Prostate gland (tissue), 2 donors: Measurements from ENCODE around the gene PLCB1.

Experiments used
- POLR2A ChIP-seq: fragments of 450-650 bp; IDR thresholded peaks from one replicate; pipeline ENCODE4 v1.6.1; 2016; ENCODE audit warnings: antibody characterized with exemption, mild to moderate bottlenecking
- POLR2AphosphoS5 ChIP-seq: sonication (generic); formaldehyde crosslinking; IDR thresholded peaks from one replicate; pipeline ENCODE4 v1.6.1; 2017; ENCODE audit warnings: antibody characterized with exemption
- TF ChIP-seq, protein P1 (sequence below), 4 experiments: fragments of 200-600 bp in 2 of 4; fragments of 450-650 bp in 2 of 4; sonication (generic) in 2 of 4; IDR thresholded peaks; 1 replicate in 3 of 4; 2 replicates in 1 of 4; pipeline ENCODE4 v1.5.1; 2016 to 2019; ENCODE audit warnings: antibody characterized with exemption in 4 of 4, mild to moderate bottlenecking in 2 of 4, moderate library complexity in 2 of 4

DNA sequence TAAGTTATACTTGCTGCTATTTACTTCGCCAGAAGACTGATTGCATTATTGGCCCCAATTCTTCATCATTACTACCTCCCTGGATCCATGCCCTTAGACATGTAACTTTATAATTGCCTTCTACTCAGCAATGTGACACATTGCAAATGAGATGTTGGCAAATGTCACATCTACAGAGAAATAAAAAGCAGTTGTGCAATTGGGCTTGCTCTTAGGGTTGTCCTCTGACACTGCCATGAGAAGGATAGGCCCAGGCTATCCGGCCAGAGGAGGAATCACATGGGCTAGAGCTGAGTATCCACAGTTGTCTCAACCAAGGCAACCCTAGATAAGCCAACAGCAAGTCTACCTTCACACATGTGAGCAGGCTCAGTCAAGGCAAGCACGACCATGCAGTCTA, 447.0 kb downstream of the PLCB1 start:
- TF ChIP-seq, protein P1, sequence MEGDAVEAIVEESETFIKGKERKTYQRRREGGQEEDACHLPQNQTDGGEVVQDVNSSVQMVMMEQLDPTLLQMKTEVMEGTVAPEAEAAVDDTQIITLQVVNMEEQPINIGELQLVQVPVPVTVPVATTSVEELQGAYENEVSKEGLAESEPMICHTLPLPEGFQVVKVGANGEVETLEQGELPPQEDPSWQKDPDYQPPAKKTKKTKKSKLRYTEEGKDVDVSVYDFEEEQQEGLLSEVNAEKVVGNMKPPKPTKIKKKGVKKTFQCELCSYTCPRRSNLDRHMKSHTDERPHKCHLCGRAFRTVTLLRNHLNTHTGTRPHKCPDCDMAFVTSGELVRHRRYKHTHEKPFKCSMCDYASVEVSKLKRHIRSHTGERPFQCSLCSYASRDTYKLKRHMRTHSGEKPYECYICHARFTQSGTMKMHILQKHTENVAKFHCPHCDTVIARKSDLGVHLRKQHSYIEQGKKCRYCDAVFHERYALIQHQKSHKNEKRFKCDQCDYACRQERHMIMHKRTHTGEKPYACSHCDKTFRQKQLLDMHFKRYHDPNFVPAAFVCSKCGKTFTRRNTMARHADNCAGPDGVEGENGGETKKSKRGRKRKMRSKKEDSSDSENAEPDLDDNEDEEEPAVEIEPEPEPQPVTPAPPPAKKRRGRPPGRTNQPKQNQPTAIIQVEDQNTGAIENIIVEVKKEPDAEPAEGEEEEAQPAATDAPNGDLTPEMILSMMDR (IDR thresholded peaks at IDR 0.05), result no peak
- no peak for TF ChIP-seq POLR2AphosphoS5
- no peak for TF ChIP-seq POLR2A
